ENCODE results near the gene CCDC148. TPM values are rescaled to one million over a fixed set of nuclear protein-coding genes. Genes with fewer than 3 reads are reported as not detected.

CCDC148 gene
- total RNA-seq, 1 experiment from 2014 or later = not detected

GRCh38 chr2:158134655-158135054 is 321.9 kb downstream of the CCDC148 start:
- H3K27me3 ChIP-seq (ENCODE audit: low read length) = no peaks in the 10 kb centered on the region
- H3K4me2 ChIP-seq (ENCODE audit: low read depth, low read length, poor library complexity, severe bottlenecking) = no peak overlapping the region
- no peaks in the 10 kb centered on the region for H3K36me3 ChIP-seq (ENCODE audit: insufficient read depth, low read length)
- H3K4me1 ChIP-seq (ENCODE audit: low read length) = no peaks in the 10 kb centered on the region
- no peak overlapping the region for H3K27ac ChIP-seq (ENCODE audit: low read length)
- H3K9ac ChIP-seq (ENCODE audit: low read length) = no peak overlapping the region
- H4K20me1 ChIP-seq (ENCODE audit: insufficient read depth, low read depth, low read length) = no peaks in the 10 kb centered on the region
- H3K9me2 ChIP-seq (replicated peaks; ENCODE audit: insufficient read depth, low read length) = no peaks in the 10 kb centered on the region
- no peak overlapping the region for H2AFZ ChIP-seq (ENCODE audit: low read length)
- no peaks in the 10 kb centered on the region for H3K79me2 ChIP-seq (ENCODE audit: low read length)
- no peak overlapping the region for H3K4me3 ChIP-seq (ENCODE audit: low read length)
- DNase-seq = no peak
- no peaks in the 10 kb centered on the region for H3K9me3 ChIP-seq (ENCODE audit: low read length)

- Histone ChIP-seq H3K9me3 (ENCODE audit: low read length) (no peaks in the 10 kb centered on the region), H3K4me1 (ENCODE audit: low read length) (no peaks in the 10 kb centered on the region), H3K9ac (ENCODE audit: low read length) (no peak overlapping the region), H4K20me1 (ENCODE audit: insufficient read depth, low read depth, low read length) (no peaks in the 10 kb centered on the region), H3K9me2 (replicated peaks; ENCODE audit: insufficient read depth, low read length) (no peaks in the 10 kb centered on the region), H3K4me3 (ENCODE audit: low read length) (no peak overlapping the region), H3K36me3 (ENCODE audit: insufficient read depth, low read length) (no peaks in the 10 kb centered on the region), H3K4me2 (ENCODE audit: low read depth, low read length, poor library complexity, severe bottlenecking) (no peak overlapping the region), H2AFZ (ENCODE audit: low read length) (no peak overlapping the region), H3K79me2 (ENCODE audit: low read length) (no peaks in the 10 kb centered on the region), H3K27ac (ENCODE audit: low read length) (no peak overlapping the region), H3K27me3 (ENCODE audit: low read length) (no peaks in the 10 kb centered on the region)
- DNase-seq = no peak
Observed at GRCh38 chr2:158134055-158134454, 322.5 kb downstream of the CCDC148 start.

- no peak overlapping the region for H3K4me2 ChIP-seq (ENCODE audit: low read depth, low read length, poor library complexity, severe bottlenecking)
- no peak for DNase-seq
Observed at GRCh38 chr2:158131919-158132566, 324.5 kb downstream of the CCDC148 start.

GRCh38 chr2:158131483-158131912 is 325.1 kb downstream of the CCDC148 start:
- Histone ChIP-seq H2AFZ (ENCODE audit: low read length) (no peak overlapping the region), H3K27ac (ENCODE audit: low read length) (no peak overlapping the region), H3K4me3 (ENCODE audit: low read length) (no peak overlapping the region), H3K9ac (ENCODE audit: low read length) (no peak overlapping the region), H3K36me3 (ENCODE audit: insufficient read depth, low read length) (no peaks in the 10 kb centered on the region), H4K20me1 (ENCODE audit: insufficient read depth, low read depth, low read length) (no peaks in the 10 kb centered on the region), H3K79me2 (ENCODE audit: low read length) (no peaks in the 10 kb centered on the region), H3K4me2 (ENCODE audit: low read depth, low read length, poor library complexity, severe bottlenecking) (no peak overlapping the region), H3K4me1 (ENCODE audit: low read length) (no peaks in the 10 kb centered on the region), H3K9me3 (ENCODE audit: low read length) (no peaks in the 10 kb centered on the region), H3K27me3 (ENCODE audit: low read length) (no peaks in the 10 kb centered on the region), H3K9me2 (replicated peaks; ENCODE audit: insufficient read depth, low read length) (no peaks in the 10 kb centered on the region)
- no peak for DNase-seq

More at GRCh38 chr2:158131919-158132566, 324.5 kb downstream of the CCDC148 start:
- H3K4me3 ChIP-seq (ENCODE audit: low read length) = no peak overlapping the region
- no peaks in the 10 kb centered on the region for H3K9me3 ChIP-seq (ENCODE audit: low read length)
- no peak overlapping the region for H3K9ac ChIP-seq (ENCODE audit: low read length)
- no peaks in the 10 kb centered on the region for H3K79me2 ChIP-seq (ENCODE audit: low read length)
- no peak overlapping the region for H3K27ac ChIP-seq (ENCODE audit: low read length)
- no peaks in the 10 kb centered on the region for H3K36me3 ChIP-seq (ENCODE audit: insufficient read depth, low read length)
- H3K4me1 ChIP-seq (ENCODE audit: low read length) = no peaks in the 10 kb centered on the region
- H3K9me2 ChIP-seq (replicated peaks; ENCODE audit: insufficient read depth, low read length) = no peaks in the 10 kb centered on the region
- no peaks in the 10 kb centered on the region for H3K27me3 ChIP-seq (ENCODE audit: low read length)
- H4K20me1 ChIP-seq (ENCODE audit: insufficient read depth, low read depth, low read length) = no peaks in the 10 kb centered on the region
- H2AFZ ChIP-seq (ENCODE audit: low read length) = no peak overlapping the region

- Histone ChIP-seq H3K27ac (ENCODE audit: low read length) (no peak overlapping the region), H3K27me3 (ENCODE audit: low read length) (no peaks in the 10 kb centered on the region), H3K4me3 (ENCODE audit: low read length) (no peak overlapping the region), H2AFZ (ENCODE audit: low read length) (no peak overlapping the region), H3K9ac (ENCODE audit: low read length) (no peak overlapping the region), H4K20me1 (ENCODE audit: insufficient read depth, low read depth, low read length) (no peaks in the 10 kb centered on the region), H3K79me2 (ENCODE audit: low read length) (no peaks in the 10 kb centered on the region), H3K4me1 (ENCODE audit: low read length) (no peaks in the 10 kb centered on the region), H3K9me2 (replicated peaks; ENCODE audit: insufficient read depth, low read length) (no peaks in the 10 kb centered on the region), H3K9me3 (ENCODE audit: low read length) (no peaks in the 10 kb centered on the region), H3K36me3 (ENCODE audit: insufficient read depth, low read length) (no peaks in the 10 kb centered on the region), H3K4me2 (ENCODE audit: low read depth, low read length, poor library complexity, severe bottlenecking) (no peak overlapping the region)
- no peak for DNase-seq
Observed at GRCh38 chr2:158130832-158131473, 325.6 kb downstream of the CCDC148 start.

GRCh38 chr2:158129037-158129436 is 327.5 kb downstream of the CCDC148 start:
- no peaks in the 10 kb centered on the region for H3K4me1 ChIP-seq (ENCODE audit: low read length)
- no peaks in the 10 kb centered on the region for H3K9me3 ChIP-seq (ENCODE audit: low read length)
- H3K4me3 ChIP-seq (ENCODE audit: low read length) = no peak overlapping the region
- H3K36me3 ChIP-seq (ENCODE audit: insufficient read depth, low read length) = no peaks in the 10 kb centered on the region
- H3K9ac ChIP-seq (ENCODE audit: low read length) = no peak overlapping the region
- no peak overlapping the region for H3K4me2 ChIP-seq (ENCODE audit: low read depth, low read length, poor library complexity, severe bottlenecking)
- no peaks in the 10 kb centered on the region for H3K79me2 ChIP-seq (ENCODE audit: low read length)
- no peaks in the 10 kb centered on the region for H4K20me1 ChIP-seq (ENCODE audit: insufficient read depth, low read depth, low read length)
- no peaks in the 10 kb centered on the region for H3K9me2 ChIP-seq (replicated peaks; ENCODE audit: insufficient read depth, low read length)
- no peaks in the 10 kb centered on the region for H3K27me3 ChIP-seq (ENCODE audit: low read length)
- no peak overlapping the region for H3K27ac ChIP-seq (ENCODE audit: low read length)
- H2AFZ ChIP-seq (ENCODE audit: low read length) = no peak overlapping the region
- no peak for DNase-seq

GRCh38 chr2:158128168-158128973 is 328.2 kb downstream of the CCDC148 start:
- no peaks in the 10 kb centered on the region for H3K36me3 ChIP-seq (ENCODE audit: insufficient read depth, low read length)
- no peak for DNase-seq
- H3K4me3 ChIP-seq (ENCODE audit: low read length) = no peak overlapping the region
- no peaks in the 10 kb centered on the region for H3K79me2 ChIP-seq (ENCODE audit: low read length)
- no peak overlapping the region for H3K9ac ChIP-seq (ENCODE audit: low read length)
- no peaks in the 10 kb centered on the region for H3K27me3 ChIP-seq (ENCODE audit: low read length)
- no peak overlapping the region for H3K4me2 ChIP-seq (ENCODE audit: low read depth, low read length, poor library complexity, severe bottlenecking)
- H3K9me3 ChIP-seq (ENCODE audit: low read length) = no peaks in the 10 kb centered on the region
- H4K20me1 ChIP-seq (ENCODE audit: insufficient read depth, low read depth, low read length) = no peaks in the 10 kb centered on the region
- H3K4me1 ChIP-seq (ENCODE audit: low read length) = no peaks in the 10 kb centered on the region
- no peaks in the 10 kb centered on the region for H3K9me2 ChIP-seq (replicated peaks; ENCODE audit: insufficient read depth, low read length)
- H3K27ac ChIP-seq (ENCODE audit: low read length) = no peak overlapping the region
- no peak overlapping the region for H2AFZ ChIP-seq (ENCODE audit: low read length)

GRCh38 chr2:158127380-158127804 is 329.2 kb downstream of the CCDC148 start:
- H3K9me2 ChIP-seq (replicated peaks; ENCODE audit: insufficient read depth, low read length) = no peaks in the 10 kb centered on the region
- no peaks in the 10 kb centered on the region for H3K36me3 ChIP-seq (ENCODE audit: insufficient read depth, low read length)
- H3K4me2 ChIP-seq (ENCODE audit: low read depth, low read length, poor library complexity, severe bottlenecking) = no peak overlapping the region
- H3K9me3 ChIP-seq (ENCODE audit: low read length) = no peaks in the 10 kb centered on the region
- DNase-seq = no peak
- no peaks in the 10 kb centered on the region for H3K79me2 ChIP-seq (ENCODE audit: low read length)
- H2AFZ ChIP-seq (ENCODE audit: low read length) = no peak overlapping the region
- no peak overlapping the region for H3K27ac ChIP-seq (ENCODE audit: low read length)
- H3K4me3 ChIP-seq (ENCODE audit: low read length) = no peak overlapping the region
- no peaks in the 10 kb centered on the region for H3K27me3 ChIP-seq (ENCODE audit: low read length)
- no peaks in the 10 kb centered on the region for H3K4me1 ChIP-seq (ENCODE audit: low read length)
- H4K20me1 ChIP-seq (ENCODE audit: insufficient read depth, low read depth, low read length) = no peaks in the 10 kb centered on the region
- H3K9ac ChIP-seq (ENCODE audit: low read length) = no peak overlapping the region
